ENCODE data around the gene ZBTB16.

ZBTB16 gene

GRCh38 chr11:114156131-114156581, 96.6 kb downstream of the ZBTB16 start:
- no peak for DNase-seq

- DNase-seq, result no peak
These were observed 97.3 kb downstream of the ZBTB16 start for GRCh38 chr11:114156782-114157181.

- DNase-seq, result no peak
These were observed 98.1 kb downstream of the ZBTB16 start for GRCh38 chr11:114157476-114158050.

GRCh38 chr11:114158421-114158820, 98.9 kb downstream of the ZBTB16 start:
- DNase-seq, result peak; percentile 45

GRCh38 chr11:114158886-114159285, 99.4 kb downstream of the ZBTB16 start:
- no peak for DNase-seq

GRCh38 chr11:114159320-114159719, 99.8 kb downstream of the ZBTB16 start:
- DNase-seq, result no peak

GRCh38 chr11:114159802-114160632, 100.5 kb downstream of the ZBTB16 start:
- peak; percentile 98 for DNase-seq

GRCh38 chr11:114160894-114161293, 101.4 kb downstream of the ZBTB16 start:
- DNase-seq, result no peak

- DNase-seq, result no peak
These were observed 102.2 kb downstream of the ZBTB16 start for GRCh38 chr11:114161486-114162250.

GRCh38 chr11:114162719-114163123, 103.2 kb downstream of the ZBTB16 start:
- no peak for DNase-seq

GRCh38 chr11:114163229-114163631, 103.7 kb downstream of the ZBTB16 start:
- no peak for DNase-seq

GRCh38 chr11:114163830-114164401, 104.4 kb downstream of the ZBTB16 start:
- peak; percentile 35 for DNase-seq

GRCh38 chr11:114164546-114164945, 105.0 kb downstream of the ZBTB16 start:
- no peak for DNase-seq

GRCh38 chr11:114165326-114166230, 106.1 kb downstream of the ZBTB16 start:
- no peak for DNase-seq

- DNase-seq, result no peak
These were observed 106.9 kb downstream of the ZBTB16 start for GRCh38 chr11:114166362-114166761.

GRCh38 chr11:114166897-114167323, 107.4 kb downstream of the ZBTB16 start:
- DNase-seq, result peak; percentile 93

GRCh38 chr11:114167355-114167754, 107.8 kb downstream of the ZBTB16 start:
- no peak for DNase-seq

GRCh38 chr11:114167771-114168448, 108.4 kb downstream of the ZBTB16 start:
- no peak for DNase-seq

GRCh38 chr11:114168691-114169090, 109.2 kb downstream of the ZBTB16 start:
- DNase-seq, result no peak

GRCh38 chr11:114169321-114169749, 109.8 kb downstream of the ZBTB16 start:
- peak; percentile 29 for DNase-seq

GRCh38 chr11:114169821-114170220, 110.3 kb downstream of the ZBTB16 start:
- DNase-seq, result no peak
